ENCODE results near the gene STOML2. TPM values are rescaled to one million over a fixed set of nuclear protein-coding genes. Genes with fewer than 3 reads are reported as not detected.

The STOML2 gene
- total and polyA plus RNA-seq, 9 of the 15 experiments (the other 6 are each of a cell fraction or from before 2014, with no cell fraction given): 110 to 220 (median 174) TPM

- TF ChIP-seq U2AF1 (optimal IDR thresholded peaks at IDR 0.05; ENCODE audit: low read depth, low read length) (no peak), GTF3C2 (IDR thresholded peaks at IDR 0.05; ENCODE audit: borderline replicate concordance, extremely low read depth, insufficient read length) (no peak), CREM (IDR thresholded peaks at IDR 0.05; ENCODE audit: low read depth) (peak; percentile 27), HNRNPL (IDR thresholded peaks at IDR 0.05; ENCODE audit: low read depth, low read length) (peak; percentile 9; the same call in 1 of the 2 replicates), CEBPB (tag; IDR thresholded peaks at IDR 0.05) (no peak), DMBX1 (CRISPR knock-in tag; IDR thresholded peaks at IDR 0.05; ENCODE audit: borderline replicate concordance) (0 out of 2 replicates have a peak, but pooled peaks have one; percentile 23), FOXP1 (CRISPR knock-in tag; IDR thresholded peaks at IDR 0.05) (no peak), SAP30 (IDR thresholded peaks at IDR 0.05; ENCODE audit: borderline replicate concordance, insufficient read depth, low read depth, low read length, poor library complexity, severe bottlenecking) (peak; percentile 43), NUFIP1 (IDR thresholded peaks at IDR 0.05; ENCODE audit: partially characterized antibody) (no peak), ZNF518B (CRISPR knock-in tag; IDR thresholded peaks at IDR 0.05) (no peak), RHOXF2B (CRISPR knock-in tag; conservative IDR thresholded peaks at IDR 0.05) (no peak), HIVEP1 (CRISPR knock-in tag; IDR thresholded peaks at IDR 0.05) (no peak), CREB3 (tag; conservative IDR thresholded peaks at IDR 0.05; ENCODE audit: low read depth) (no peak), TCF7L2 (IDR thresholded peaks at IDR 0.05; ENCODE audit: low read depth, low read length) (no peak), NFATC3 (IDR thresholded peaks at IDR 0.05) (no peak)
These were observed 31.0 kb downstream of the STOML2 start (continued) for GRCh38 chr9:35071814-35072460.
